Endothelial cell (in vitro differentiated cells): ENCODE data around the gene BABAM2. TPM values are rescaled to one million over a fixed set of nuclear protein-coding genes. Genes with fewer than 3 reads are reported as not detected.

Source experiments
- DNase-seq: peaks from one replicate; pipeline ENCODE4 v3.0.0; 2021; ENCODE audit warnings: low spot score
- H3K27ac Mint-ChIP-seq: one replicate; pipeline ENCODE4 v1.8.0; 2021; ENCODE audit warnings: mixed read lengths, inconsistent platforms; ENCODE audit not compliant: unreplicated experiment
- H3K27me3 Mint-ChIP-seq: one replicate; pipeline ENCODE4 v1.8.0; 2021; ENCODE audit warnings: mild to moderate bottlenecking, moderate library complexity, mixed read lengths, inconsistent platforms; ENCODE audit not compliant: unreplicated experiment
- H3K36me3 Mint-ChIP-seq: one replicate; pipeline ENCODE4 v1.8.0; 2021; ENCODE audit warnings: mild to moderate bottlenecking, low read depth, mixed read lengths, inconsistent platforms; ENCODE audit not compliant: unreplicated experiment
- H3K4me1 Mint-ChIP-seq: one replicate; pipeline ENCODE4 v1.8.0; 2021; ENCODE audit warnings: mild to moderate bottlenecking, mixed read lengths, inconsistent platforms; ENCODE audit not compliant: unreplicated experiment
- H3K4me3 Mint-ChIP-seq: one replicate; pipeline ENCODE4 v1.8.0; 2021; ENCODE audit warnings: mild to moderate bottlenecking, mixed read lengths, inconsistent platforms; ENCODE audit not compliant: unreplicated experiment
- H3K9me3 Mint-ChIP-seq: one replicate; pipeline ENCODE4 v1.8.0; 2021; ENCODE audit warnings: mixed read lengths, inconsistent platforms; ENCODE audit not compliant: unreplicated experiment
- total RNA-seq: library from RNA; stranded (reverse); fragmentation: NEBNext Ultra II Directional; extraction: Animal tissue kit (Norgen Biotek cat#: 25700); gene quantifications from one replicate; pipeline ENCODE4 v1.2.1, GENCODE V29; 2021; ENCODE audit not compliant: unreplicated experiment
- TF ChIP-seq, protein P1 (sequence below): fragments of 200-600 bp; sonication (generic); IDR thresholded peaks from one replicate; pipeline ENCODE4 v1.5.0; 2021; ENCODE audit warnings: antibody characterized with exemption; ENCODE audit not compliant: unreplicated experiment

BABAM2 gene
- total RNA-seq, 1 donor from 2014 or later, result 40.2 TPM

DNA sequence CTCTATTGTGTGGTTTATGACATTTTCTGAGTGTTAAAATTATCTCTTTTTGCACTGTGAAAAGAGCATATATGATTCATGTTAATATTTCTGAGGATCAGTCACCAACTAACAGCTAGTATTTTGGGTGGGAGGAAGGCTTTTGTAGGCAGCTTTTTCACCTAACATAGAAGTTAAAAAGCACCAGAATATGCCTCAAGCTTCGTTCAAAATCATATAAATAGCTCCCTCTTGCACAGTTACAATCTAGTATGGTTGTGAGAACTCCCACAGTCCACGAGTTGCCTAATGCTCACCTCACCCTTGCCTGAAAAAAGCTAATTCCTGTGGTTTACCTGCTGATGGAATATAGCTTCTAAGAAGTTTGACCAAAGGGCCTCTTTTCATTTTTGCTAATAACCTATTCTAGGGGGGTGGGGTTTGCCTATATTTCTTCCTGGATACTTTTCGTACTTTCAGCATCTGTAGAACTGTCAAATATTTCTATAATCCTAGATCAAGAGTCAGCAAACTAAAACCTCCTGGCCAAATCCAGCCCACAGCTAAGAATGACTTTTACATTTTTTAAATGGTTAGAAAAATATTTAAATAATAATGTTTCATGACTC lies 335.0 kb downstream of the BABAM2 start:
- Mint-ChIP-seq H3K4me3 (no peak overlapping the region), H3K27me3 (no peaks in the 10 kb centered on the region), H3K27ac (no peak overlapping the region), H3K36me3 (no peaks in the 10 kb centered on the region), H3K9me3 (no peaks in the 10 kb centered on the region), H3K4me1 (no peaks in the 10 kb centered on the region)
- no peak for DNase-seq
- TF ChIP-seq, protein P1, sequence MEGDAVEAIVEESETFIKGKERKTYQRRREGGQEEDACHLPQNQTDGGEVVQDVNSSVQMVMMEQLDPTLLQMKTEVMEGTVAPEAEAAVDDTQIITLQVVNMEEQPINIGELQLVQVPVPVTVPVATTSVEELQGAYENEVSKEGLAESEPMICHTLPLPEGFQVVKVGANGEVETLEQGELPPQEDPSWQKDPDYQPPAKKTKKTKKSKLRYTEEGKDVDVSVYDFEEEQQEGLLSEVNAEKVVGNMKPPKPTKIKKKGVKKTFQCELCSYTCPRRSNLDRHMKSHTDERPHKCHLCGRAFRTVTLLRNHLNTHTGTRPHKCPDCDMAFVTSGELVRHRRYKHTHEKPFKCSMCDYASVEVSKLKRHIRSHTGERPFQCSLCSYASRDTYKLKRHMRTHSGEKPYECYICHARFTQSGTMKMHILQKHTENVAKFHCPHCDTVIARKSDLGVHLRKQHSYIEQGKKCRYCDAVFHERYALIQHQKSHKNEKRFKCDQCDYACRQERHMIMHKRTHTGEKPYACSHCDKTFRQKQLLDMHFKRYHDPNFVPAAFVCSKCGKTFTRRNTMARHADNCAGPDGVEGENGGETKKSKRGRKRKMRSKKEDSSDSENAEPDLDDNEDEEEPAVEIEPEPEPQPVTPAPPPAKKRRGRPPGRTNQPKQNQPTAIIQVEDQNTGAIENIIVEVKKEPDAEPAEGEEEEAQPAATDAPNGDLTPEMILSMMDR, result no peak

DNA sequence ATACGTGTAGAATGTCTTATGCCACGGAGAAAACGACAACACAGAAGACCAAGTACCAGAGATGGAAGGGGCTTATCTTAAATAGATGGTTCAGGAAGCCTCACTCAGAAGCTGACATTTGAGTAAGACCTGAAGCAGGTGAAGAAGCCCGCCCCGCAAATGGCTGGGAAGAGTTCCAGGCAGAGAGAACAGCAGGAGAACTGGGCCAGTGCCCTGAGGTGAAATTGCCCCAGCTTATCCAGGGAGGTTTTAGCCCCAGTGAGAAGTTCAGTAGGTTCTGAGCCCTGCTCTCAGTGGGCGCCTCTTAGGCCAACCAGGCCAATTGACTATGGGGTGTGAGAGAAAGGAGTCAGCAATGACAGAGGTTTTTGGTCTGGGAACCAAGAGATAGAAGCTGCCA lies 336.0 kb downstream of the BABAM2 start:
- Mint-ChIP-seq H3K27me3 (no peaks in the 10 kb centered on the region), H3K4me1 (no peaks in the 10 kb centered on the region), H3K36me3 (no peaks in the 10 kb centered on the region), H3K4me3 (no peak overlapping the region), H3K27ac (no peak overlapping the region), H3K9me3 (no peaks in the 10 kb centered on the region)
- TF ChIP-seq, protein P1, result no peak
- DNase-seq, result no peak

DNA sequence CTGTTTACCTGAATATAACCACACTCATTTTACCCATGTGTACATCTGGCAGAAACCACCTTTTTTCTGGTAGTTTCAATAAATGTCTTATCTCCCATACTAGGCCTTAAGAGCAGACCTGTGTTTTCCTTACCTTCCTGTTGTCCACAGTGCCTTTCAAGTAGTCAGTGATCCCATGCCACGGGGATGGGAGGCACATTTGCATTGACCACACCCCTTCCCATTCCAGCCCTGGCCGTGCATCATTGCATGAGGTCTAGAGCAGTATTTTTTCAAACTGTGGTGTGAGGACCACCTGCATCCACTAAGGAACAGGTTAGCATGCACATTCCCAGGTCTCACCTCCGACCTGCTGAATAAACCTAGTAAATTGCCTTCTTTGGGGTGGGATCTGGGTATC lies 337.0 kb downstream of the BABAM2 start:
- Mint-ChIP-seq H3K27ac (no peak overlapping the region), H3K4me1 (no peaks in the 10 kb centered on the region)

DNA sequence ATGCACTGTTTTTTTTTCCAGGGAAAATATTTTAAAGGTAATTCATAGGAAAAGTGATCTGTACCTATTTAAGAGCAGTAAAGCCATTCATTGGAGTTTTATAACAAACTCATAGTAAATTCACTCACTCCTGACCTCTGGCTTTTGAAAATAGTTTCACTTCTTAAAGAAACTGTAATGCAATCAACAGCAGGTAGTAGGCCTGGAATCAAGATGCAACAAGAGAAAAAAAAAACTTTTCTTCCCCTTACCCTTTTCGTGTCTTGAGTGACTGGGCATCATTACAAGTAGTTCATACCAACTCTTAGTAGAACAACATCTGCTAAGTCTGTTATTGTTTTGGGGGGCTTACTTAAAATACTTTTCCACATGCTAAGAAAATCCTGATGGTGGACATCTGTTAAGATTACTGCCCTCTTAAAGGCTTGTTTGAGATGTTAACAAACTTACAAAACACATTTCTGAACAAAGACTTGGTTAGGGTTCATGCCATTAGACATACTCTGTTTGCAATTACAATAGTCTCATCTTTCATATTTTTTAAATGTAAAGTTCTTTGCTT lies 338.0 kb downstream of the BABAM2 start:
- no peaks in the 10 kb centered on the region for H3K36me3 Mint-ChIP-seq
- no peaks in the 10 kb centered on the region for H3K9me3 Mint-ChIP-seq
- TF ChIP-seq, protein P1, result peak; percentile 18
- H3K4me1 Mint-ChIP-seq, result no peaks in the 10 kb centered on the region
- no peaks in the 10 kb centered on the region for H3K27me3 Mint-ChIP-seq
- no peak overlapping the region for H3K27ac Mint-ChIP-seq
- DNase-seq, result no peak
- no peak overlapping the region for H3K4me3 Mint-ChIP-seq

More for the DNA sequence above, 337.0 kb downstream of the BABAM2 start:
- Mint-ChIP-seq H3K9me3 (no peaks in the 10 kb centered on the region), H3K36me3 (no peaks in the 10 kb centered on the region), H3K27me3 (no peaks in the 10 kb centered on the region), H3K4me3 (no peak overlapping the region)
- DNase-seq, result no peak
- TF ChIP-seq, protein P1, result no peak

DNA sequence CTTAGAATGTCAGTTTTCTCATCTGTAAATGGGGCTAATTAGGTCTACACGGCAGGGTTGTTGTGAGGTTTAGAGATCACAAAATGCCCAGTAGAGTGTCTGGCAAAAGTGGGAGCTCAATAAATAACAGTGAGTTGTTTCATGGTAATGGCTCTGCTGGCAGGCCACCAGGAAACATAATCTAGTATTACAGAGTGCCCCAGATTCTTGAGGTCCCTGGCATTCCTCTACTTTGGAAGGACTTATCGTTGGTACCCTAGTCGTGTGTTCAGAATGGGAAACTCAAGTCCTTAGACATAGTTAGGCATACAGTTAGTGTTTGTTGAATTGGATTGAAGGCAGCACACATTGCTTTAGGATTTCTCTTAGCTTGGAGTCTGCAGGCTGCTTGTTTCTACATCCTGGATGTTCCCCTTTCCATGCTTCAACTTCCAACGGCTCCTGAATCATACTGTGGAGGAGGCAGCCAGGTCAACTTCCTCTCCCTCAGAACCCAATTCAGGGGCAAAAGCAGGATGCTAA lies 340.6 kb downstream of the BABAM2 start:
- Mint-ChIP-seq H3K9me3 (no peaks in the 10 kb centered on the region), H3K36me3 (no peaks in the 10 kb centered on the region), H3K27me3 (no peaks in the 10 kb centered on the region), H3K4me3 (no peak overlapping the region), H3K27ac (no peak overlapping the region), H3K4me1 (no peaks in the 10 kb centered on the region)
- TF ChIP-seq, protein P1, result no peak
- no peak for DNase-seq
